Effector CD4-positive, alpha-beta T cell (primary cell): ENCODE results near the gene FAM110A.
"Not testable (repeated sequence)": the region's sequence is repeated elsewhere in the genome, so short reads cannot be mapped to it uniquely, and the experiment has no call there.

Experiments used
- DNase-seq: peaks from one replicate; pipeline ENCODE4 v3.0.0-alpha.2; 2020

FAM110A gene

DNA sequence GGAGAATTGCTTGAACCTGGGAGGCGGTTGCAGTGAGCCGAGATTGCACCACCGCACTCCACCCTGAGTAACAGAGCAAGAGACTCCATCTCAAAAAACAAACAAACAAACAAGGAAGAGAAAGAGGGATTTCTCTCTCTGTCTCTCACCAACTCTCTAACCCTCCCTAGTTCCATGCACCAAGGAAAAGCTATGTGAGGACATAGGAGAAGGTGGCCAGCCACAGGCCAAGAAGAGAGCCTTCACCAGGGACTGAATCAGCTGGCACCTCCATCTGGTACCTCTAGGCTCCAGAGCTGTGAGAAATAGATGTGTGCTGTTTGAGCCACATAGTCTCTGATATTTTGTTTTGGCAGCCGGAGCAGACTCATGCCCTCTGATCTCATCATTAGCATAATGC is 9.0 kb upstream of the FAM110A start:
- no peak for DNase-seq

DNA sequence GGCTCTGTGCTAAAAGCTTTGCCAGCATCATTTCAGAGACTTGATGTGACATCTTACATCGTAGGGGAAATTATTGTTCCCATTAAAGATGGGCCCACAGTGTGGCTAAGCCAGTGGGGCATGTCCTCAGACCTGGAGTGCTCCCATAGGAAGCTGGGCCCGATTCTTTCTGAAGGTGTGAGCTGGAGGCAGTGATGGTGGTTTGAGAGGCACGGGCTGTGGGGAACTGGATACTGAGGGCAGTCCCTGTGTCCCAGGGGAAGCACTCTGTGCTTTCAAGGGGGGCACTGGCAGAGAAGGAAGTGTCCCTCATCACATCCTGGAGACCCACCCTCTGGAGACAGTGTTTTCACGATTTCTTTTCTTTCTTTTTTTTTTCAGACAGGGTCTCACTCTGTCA is 8.6 kb upstream of the FAM110A start:
- no peak for DNase-seq

DNA sequence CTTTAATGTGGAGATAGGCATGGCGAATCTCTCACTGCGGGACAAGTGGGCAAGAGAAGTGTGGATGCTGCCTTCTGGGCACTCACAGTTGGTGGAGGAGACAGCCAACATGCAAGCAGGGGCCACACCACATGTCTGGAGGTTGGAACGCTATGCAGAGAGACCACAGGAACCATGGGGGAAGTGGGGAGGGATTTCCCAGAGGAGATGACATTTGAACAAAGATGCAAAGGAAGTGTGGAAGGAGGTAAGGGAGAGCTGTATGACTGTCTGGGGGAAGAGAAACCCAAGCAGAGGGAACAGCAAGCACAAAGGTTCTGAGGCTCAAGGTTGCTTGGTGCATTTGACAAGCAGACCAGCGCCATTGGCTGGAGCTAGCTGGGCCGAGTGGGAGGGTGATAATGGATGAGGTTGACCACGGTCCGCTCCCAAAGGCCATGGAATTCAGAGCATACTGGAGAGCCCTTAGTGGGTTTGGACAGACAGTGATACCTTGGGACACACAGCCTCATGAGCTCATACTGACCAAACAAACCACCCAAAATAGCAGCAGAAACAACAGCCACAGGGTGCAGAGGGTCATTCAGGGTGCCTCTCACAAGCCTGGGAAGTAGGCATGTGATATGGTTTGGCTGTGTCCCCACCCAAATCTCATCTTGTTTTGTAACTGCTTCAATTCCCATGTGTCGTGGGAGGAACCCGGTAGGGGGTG is 7.6 kb upstream of the FAM110A start:
- DNase-seq: no peak

DNA sequence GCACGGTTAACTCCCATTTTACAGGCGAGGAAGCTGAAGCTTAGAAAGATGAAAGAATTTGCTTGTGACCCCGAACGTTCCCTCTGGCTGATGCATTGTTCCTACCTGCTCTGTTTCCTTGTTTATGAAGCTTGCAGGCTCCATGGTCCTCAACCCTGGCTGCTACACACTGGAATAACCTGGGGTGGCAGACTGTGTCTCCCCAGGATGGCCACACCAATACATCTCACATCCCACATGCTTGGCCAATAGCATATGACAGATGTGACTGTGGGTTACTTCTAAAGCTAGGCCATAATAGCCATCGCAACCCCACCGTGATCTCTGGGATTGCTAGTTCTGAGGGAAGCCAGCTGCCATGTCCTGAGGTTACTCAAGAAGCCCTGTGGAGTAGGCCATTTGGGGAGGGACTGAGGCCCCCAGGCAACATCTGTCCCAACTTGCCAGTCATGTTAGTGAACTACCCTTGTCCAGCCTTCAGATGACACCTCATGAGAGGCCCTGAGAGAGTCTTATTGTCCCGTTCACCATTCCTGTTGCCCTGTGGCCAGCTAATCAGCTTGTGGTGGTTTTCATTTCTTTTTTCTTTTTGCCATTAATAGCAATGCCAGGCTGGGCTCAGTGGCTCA is 6.7 kb upstream of the FAM110A start:
- DNase-seq: no peak

DNA sequence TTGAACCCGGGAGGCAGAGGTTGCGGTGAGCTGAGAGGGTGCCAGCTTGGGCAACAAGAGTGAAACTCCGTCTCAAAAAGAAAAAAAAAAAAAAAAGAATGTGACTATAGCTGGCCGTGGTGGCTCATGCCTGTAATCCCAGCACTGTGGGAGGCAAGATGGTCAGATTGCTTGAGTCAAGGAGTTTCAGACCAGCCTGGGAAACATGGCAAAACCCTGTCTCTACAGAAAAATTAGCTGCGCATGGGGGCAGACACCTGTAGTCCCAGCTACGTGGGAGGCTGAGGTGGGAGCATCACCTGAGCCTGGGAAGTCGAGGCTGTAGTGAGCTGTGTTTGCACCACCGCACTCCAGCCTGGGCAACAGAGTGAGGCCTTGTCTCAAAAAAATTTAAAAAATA is 5.5 kb upstream of the FAM110A start:
- not testable (repeated sequence) for DNase-seq

DNA sequence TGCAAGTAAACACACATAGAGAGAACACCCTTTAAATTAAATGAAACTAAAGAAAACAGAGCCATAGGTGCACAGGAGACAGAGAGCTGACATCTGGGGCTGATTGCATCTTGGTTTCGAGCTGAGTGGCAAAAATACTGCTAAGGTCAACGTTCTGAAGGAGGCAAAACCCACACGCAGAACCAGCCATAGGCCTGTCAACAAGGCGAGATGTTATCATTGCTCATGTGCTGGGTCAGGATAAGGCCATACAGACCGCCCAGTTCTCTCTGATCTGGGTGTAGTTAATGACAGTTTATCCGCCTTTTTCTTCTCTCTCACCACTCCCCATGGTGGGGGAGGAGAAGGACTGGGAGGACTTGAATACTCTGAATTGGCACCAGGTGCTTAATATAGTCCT is 4.5 kb upstream of the FAM110A start:
- DNase-seq: no peak

DNA sequence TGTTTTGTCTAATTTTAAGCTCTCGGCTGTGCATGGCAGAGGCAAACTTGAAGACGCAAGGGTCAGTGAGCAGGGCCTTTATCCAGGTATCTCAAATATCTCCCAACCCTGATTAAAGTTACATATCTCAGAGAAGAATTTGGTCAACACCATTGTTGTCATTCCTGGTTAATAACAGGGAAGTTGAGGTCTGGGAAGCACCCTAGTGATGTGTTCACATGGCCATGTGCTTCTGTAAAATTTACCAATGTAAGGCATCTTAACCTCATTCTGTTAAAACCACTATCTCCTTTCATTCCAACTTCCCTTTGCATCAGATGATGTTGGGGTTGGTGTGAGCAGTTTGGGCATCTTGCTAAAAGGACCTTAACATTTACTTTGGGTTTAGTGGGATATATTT is 4.0 kb upstream of the FAM110A start:
- no peak for DNase-seq

DNA sequence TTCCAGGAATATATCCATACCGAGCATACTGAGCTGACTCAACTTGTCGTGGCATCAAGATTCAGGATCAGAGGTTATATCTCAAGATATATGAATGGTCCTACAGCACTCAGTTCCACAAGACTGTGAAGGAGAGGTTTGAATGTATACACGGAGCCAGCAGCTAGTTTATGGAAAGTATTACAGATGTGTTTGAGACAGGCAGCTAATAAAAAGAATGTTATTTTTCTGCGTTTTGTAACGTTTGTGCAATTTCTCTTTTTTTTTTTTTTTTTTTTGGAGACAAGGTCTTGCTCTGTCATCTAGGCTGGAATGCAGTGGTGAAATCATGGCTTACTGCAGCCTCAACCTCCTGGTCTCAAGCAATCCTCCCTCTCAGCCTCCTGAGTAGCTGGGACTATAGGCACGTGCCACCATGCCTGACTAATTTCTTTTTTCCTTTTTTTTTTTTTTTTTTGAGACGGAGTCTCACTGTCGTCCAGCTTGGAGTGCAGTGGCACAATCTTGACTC is 3.4 kb upstream of the FAM110A start:
- no peak for DNase-seq

DNA sequence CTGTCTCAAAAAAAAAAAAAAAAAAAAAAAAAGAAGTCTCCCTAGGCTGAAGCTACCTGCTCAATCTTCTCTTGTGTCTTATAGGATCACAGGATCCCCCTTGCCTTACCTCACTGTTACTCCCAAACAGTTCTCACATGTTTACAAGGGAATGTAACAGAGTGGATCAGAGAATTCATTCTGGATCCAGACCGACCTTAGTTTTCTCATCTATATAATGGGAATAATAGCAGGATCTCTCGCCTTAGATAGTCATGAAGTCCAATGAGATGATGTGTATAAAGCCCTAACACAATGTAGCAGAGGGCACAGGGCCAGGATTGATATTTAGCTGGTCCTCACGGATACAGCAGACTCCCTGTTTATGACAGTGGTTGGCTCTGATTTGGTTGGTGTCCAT is 2.3 kb upstream of the FAM110A start:
- DNase-seq: no peak

DNA sequence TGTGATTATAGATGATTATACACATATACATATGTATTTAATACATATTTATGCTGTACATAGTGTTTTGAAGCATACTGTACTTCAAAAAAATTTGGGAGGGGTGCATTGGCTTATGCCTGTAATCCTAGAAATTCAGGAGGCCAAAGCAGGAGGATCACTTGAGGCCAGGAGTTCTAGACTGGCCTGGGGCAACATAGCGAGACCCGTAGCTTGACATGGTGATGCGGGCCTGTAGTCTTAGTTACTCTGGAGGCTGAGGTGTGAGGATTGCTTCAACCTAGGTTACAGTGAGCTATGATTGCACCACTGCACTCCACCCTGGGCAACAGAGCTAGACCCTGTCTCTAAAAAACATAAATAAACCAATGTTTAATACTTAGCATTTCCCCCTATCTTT is 1.6 kb upstream of the FAM110A start:
- no peak for DNase-seq

DNA sequence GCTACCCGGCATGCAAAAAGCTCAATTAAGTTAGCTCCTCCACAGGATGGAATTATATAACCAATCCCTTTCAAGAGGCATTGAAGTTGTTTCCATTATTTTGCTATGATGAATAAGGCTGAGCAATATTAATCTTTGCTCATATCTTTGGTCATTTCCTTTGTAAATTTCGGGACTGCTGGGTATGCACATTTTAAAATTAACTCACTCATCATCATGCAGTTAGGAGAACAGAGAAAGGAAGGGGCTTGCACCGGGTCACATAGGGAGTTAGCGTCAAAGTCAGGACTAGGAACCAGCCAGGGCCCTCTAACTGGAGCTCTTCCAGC is 430 bp upstream of the FAM110A start:
- no peak for DNase-seq

DNA sequence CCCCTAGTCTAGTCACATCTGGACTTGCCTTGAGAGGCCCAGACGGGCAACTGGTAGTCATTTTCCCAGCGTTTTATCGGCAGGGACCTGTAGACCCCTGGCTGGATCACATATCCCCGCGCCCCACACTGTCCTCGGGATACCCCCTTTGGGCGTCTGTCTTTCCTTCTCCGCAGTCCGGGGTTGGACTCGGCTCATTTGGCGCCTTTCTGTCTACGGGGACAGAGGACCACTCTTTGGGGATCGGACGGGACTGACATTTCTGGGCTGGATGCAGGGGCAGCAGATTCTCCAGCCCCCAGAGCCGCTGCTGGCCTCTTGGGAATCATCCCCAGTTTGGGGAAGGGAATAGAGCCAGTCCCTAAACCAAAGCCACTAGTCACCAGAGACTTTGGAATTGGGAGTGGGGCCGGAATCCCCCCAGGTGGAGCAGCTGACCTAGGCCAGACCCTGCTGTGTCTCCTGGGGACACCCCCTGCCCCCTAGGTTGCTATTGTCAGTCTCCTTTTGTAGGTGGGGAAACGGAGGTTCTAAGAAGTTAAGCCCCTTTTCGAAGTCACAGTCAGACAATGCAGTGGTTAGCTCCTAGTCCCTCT is 734 bp downstream of the FAM110A start:
- no peak for DNase-seq

DNA sequence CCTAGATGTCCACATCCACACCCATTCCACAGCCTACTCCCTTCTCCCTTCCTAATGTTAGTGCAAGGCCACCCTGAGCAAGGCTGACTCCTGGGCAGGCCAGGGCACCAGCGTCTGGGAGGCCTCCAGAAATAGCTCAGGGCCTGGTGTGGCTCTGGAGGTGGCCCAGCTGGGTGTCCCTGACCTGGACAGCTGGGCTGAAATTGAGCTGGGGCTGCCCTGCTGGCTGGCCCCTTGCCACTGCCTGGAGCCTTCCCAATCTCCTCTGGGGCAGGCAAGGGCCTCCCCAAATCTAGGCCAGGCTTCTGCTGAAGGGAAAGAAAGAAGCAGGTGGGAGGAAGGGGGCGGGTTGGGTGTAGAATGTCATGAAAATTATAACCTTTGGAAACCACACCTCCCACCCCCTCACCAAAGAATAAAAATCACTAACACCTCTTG is 2.1 kb downstream of the FAM110A start:
- no peak for DNase-seq

DNA sequence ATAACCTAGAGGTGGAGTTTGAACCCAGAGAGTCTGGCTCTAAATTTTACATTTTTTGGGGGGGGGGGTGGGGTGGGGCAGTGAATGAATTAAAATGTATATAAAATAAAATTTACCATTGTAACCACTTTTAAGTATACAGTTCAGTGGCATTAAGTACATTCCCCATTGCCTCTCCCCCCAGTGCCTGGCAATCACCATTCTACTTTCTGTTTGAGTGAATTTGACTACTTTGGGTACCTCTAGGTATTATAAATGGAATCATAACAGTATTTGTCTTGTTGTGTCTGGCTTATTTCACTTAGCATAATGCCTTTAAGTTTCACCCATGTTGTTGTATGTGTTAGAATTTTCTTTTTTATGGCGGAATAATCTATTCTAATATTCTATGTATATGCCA is 2.7 kb downstream of the FAM110A start:
- no peak for DNase-seq

DNA sequence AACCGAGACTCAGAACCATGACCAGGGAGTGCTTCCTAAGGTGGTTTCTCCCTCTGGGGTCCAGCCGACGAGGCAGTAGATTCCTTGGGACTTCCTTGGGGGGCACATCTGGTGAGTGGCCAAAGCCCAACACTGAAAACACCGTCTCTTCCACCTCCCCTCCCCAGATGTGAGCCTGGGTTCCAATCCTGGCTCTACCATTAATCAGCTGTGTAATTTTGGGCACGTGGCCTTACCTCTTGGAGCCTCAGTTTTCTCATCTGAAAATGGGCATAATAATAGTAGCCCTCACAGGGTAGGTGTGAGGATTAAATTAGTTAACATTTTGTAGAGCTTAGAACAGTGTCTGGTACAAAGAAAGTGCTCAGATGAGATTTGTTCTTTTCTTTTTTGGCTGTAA is 5.5 kb downstream of the FAM110A start:
- no peak for DNase-seq

DNA sequence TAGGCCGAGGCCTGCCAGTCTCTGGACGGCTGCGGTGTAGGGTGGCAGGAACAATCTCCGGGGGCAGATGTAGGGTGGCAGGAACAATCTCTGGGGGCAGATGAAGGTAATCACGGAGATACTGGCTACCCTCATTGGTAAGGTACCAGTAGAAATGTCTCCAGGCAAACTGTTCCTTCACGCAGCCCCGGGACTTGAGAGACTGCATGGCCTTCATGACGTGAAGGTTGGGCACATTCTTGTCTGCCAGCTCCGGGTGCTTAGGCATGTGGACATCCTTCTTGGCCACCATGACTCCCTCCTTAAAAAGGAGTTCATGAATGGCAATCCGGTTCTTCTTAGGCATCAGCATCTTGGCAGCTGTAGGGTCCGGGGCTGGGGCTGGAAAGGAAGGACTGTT is 6.1 kb downstream of the FAM110A start:
- DNase-seq: no peak

DNA sequence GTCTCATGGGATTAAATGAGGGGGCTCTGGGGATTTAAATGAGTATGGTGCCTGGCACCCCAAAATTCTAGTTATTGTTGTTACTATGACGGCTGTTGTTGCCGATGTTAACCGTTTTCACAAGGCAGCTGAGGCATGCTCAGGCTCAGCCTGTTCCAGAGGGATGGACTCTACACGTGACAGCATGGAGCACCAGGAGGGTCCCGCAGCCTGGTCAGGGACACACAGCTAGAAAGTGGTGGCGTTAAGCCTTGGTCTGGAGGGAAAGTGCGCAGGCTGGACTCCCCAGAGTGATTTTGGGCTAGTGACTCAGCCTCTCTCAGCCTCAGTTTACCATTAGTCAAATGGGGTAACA is 7.0 kb downstream of the FAM110A start:
- DNase-seq: no peak

DNA sequence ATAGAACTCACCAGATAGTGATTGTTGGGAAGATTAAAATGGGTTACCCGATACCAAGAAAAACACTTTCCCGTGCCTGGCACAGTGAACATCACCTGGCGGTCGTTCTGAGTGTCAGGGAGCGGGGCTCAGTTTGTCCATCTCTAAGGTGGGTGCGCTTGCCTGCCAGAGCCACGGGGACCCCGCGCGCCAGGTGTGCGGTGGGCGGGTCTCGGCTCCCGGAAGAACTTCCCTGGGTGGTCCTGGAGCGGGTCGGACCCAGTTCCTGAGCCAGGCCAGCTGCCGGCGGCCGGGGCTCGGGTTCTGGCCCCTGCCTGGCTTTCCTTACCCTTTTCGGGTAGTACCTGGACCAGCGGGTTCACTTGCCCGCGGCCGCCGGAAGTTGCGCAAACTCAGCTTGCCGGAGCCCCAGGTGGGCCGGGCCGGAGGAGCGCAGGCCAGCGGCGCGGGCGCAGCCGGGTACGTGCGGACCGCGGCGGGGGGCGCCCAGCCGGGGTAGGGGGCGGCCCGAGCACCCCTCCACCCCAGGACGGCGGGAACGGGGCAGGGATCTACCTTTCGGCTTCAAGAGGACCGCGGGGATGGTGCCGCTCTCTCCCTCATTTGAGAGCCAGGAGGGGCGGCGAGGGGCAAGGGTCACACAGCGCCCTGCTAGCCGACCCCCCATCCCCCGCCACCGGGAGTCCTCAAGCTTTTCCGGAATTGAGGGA is 7.5 kb downstream of the FAM110A start:
- DNase-seq: no peak

DNA sequence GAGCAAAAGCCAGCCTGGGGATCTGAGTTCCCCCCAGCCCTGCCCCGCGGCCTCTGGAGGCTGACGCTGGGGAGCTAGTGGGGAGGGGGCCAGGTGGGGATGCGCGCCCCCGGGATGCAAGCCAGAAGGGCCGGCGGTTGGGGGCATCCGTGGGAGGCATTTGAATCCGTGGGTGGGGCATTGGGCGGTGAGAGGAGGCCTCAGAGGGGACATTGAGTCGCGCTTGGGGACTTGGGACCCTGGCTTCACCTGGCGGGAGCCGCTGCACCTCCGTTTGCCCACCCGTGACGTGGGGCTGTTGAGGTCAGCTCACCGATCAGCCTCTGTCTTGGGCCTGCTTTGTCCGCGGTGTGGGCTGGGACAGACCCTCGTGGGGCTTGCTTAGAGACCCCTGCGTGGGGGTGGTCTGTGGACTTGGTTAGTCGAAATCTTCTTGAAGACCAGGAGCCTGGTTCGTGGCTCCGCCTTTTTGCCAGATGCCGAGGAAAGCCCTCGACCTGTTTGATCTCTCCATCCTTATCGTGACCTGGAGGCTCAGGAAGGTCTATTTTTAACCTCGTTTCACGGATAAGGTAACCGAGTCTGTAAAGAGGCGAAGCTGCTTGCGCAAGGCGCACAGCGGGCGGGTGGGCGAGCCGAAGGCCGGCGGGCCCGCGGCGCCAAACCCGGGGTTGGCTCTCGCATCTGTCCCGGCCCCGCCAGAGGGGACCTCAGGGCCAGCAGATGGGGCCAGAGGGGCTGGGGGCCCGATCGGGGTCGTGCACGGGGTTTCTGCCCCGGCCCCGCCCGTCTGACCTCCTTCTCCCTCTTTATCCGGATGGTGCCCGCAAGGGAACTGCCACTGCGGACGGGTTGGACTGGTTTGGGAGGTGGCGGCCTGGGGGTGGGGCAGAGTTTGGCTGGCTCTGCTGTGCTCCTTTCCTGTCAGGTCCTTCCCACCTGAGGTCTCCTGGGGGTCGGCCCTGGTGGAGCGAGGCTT is 8.3 kb downstream of the FAM110A start:
- DNase-seq: no peak

DNA sequence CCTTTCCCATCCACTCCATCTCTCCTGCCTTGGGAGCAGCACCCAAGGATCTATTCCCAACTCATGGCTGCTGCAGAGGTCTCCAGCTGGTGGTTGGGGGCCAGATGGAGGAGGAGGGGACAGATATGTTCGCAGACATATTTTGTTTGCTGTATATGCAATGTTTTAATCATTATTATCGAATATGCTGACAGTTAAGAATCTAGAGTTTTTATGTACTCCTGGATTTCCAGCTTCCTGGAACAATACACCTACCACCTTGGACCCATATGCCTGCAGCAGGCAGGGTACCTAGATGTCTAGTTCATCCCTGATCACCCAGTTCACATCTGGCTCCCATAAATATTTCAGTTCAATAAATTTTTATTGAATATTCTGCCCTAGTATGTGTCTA is 9.0 kb downstream of the FAM110A start:
- DNase-seq: no peak

DNA sequence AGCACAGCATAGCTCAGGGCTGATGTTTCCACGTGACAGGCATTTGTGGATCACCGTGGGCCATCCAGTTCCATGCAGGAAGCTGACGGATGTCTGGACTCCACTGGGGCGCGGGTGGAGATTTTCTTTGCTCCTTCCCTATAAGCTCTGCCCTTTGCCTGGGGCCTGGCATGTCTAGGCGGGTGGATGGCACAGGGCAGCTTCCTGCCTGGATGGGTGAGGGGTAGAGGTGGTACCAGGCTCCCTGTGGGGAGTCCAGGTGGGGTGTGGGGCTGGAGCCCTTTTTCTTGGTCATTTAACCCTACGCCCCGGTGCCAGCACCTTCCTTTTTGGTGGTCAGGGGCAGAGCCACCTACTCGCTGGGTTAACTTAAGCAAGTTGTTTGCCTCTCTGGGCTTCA is 10.4 kb downstream of the FAM110A start:
- DNase-seq: no peak

DNA sequence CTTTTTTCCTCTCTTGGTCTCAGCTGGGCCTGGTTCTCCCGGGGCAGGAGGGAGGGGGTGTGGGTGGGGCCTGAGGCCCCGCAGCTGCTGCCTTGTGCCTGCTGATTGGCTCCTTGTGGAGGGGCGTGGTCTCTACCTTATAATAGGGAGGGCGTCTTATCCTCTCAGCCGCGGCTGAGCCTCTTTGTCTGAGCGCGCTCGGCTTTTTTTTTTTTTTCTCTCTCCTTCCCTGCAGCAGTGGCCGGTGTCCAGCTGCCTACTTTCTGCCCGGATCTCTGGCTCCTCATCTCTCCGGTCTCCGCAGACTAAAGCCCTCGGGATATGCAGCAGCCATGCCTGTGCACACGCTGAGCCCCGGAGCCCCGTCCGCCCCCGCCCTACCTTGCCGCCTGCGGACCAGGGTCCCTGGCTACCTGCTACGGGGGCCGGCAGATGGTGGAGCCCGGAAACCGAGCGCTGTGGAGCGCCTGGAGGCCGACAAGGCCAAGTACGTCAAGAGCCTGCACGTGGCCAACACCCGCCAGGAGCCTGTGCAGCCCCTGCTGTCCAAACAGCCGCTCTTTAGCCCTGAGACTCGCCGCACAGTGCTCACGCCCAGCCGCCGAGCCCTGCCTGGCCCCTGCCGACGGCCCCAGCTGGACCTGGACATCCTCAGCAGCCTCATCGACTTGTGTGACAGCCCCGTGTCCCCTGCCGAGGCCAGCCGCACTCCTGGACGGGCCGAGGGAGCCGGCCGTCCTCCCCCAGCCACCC is 11.1 kb downstream of the FAM110A start:
- peak; percentile 92 for DNase-seq
